CD8-positive, alpha-beta memory T cell (primary cell): ENCODE data around the gene CEP44. TPM values are rescaled to one million over a fixed set of nuclear protein-coding genes. Genes with fewer than 3 reads are reported as not detected.
A peak's percentile ranks its signal among the peaks of the same experiment; 100 is the strongest.
"Not testable (repeated sequence)": the region's sequence is repeated elsewhere in the genome, so short reads cannot be mapped to it uniquely, and the experiment has no call there.

Source experiments
- CTCF ChIA-PET: fragments of 350-600 bp; sonication (Branson Sonifier 250); formaldehyde crosslinking; loops from one replicate; lab custom pipeline; 2021; ENCODE audit warnings: antibody characterized with exemption; lab: Charles Lee
- POLR2A ChIA-PET: fragments of 350-600 bp; sonication (Branson Sonifier 250); formaldehyde crosslinking; loops from one replicate; lab custom pipeline; 2021; ENCODE audit warnings: antibody characterized with exemption; lab: Charles Lee
- DNase-seq, 5 donors: peaks; one replicate each; pipeline versions ENCODE4 v3.0.0 to v3.0.0-alpha.2; 2020 to 2022; ENCODE audit warnings: mixed read lengths in 1 of 5
- H3K27ac ChIP-seq: one replicate; pipeline ENCODE4 v1.7.0; 2013; ENCODE audit warnings: low read depth, mild to moderate bottlenecking, low read length, moderate library complexity
- H3K27me3 ChIP-seq: 2 replicates; pipeline ENCODE4 v1.7.0; 2013; ENCODE audit warnings: low read length, mild to moderate bottlenecking; ENCODE audit not compliant: insufficient read depth, poor library complexity, severe bottlenecking
- H3K36me3 ChIP-seq: 2 replicates; pipeline ENCODE4 v1.7.0; 2013; ENCODE audit warnings: mild to moderate bottlenecking, low read length, moderate library complexity; ENCODE audit not compliant: insufficient read depth
- H3K4me1 ChIP-seq: 2 replicates; pipeline ENCODE4 v1.7.0; 2013; ENCODE audit warnings: mild to moderate bottlenecking, low read length, moderate library complexity; ENCODE audit not compliant: insufficient read depth
- H3K4me3 ChIP-seq: 2 replicates; pipeline ENCODE4 v1.7.0; 2013; ENCODE audit warnings: mild to moderate bottlenecking, low read length
- H3K9me3 ChIP-seq: 2 replicates; pipeline ENCODE4 v1.7.0; 2013; ENCODE audit warnings: mild to moderate bottlenecking, low read length
- H3K27ac Mint-ChIP-seq, 8 donors: one replicate each; pipeline ENCODE4 v1.8.0; 2020 to 2021; ENCODE audit warnings: mixed read lengths in 8 of 8, mild to moderate bottlenecking in 6 of 8, inconsistent platforms in 3 of 8, moderate library complexity in 3 of 8
- H3K27me3 Mint-ChIP-seq, 2 donors: one replicate each; pipeline ENCODE4 v1.8.0; 2020 to 2021; ENCODE audit warnings: mixed read lengths in 2 of 2, mild to moderate bottlenecking in 1 of 2, moderate library complexity in 1 of 2
- H3K36me3 Mint-ChIP-seq, 3 donors: one replicate each; pipeline ENCODE4 v1.8.0; 2020 to 2021; ENCODE audit warnings: mixed read lengths in 3 of 3, inconsistent platforms in 1 of 3, mild to moderate bottlenecking in 1 of 3
- H3K4me1 Mint-ChIP-seq, 3 donors: one replicate each; pipeline ENCODE4 v1.8.0; 2020 to 2021; ENCODE audit warnings: mixed read lengths in 3 of 3, inconsistent platforms in 1 of 3, mild to moderate bottlenecking in 1 of 3
- H3K4me3 Mint-ChIP-seq, 7 donors: one replicate each; pipeline ENCODE4 v1.8.0; 2020 to 2021; ENCODE audit warnings: mixed read lengths in 7 of 7, mild to moderate bottlenecking in 6 of 7, moderate library complexity in 4 of 7, inconsistent platforms in 2 of 7
- H3K9me3 Mint-ChIP-seq, 5 donors: one replicate each; pipeline ENCODE4 v1.8.0; 2020 to 2022; ENCODE audit warnings: mixed read lengths in 5 of 5, mild to moderate bottlenecking in 3 of 5, moderate library complexity in 2 of 5, inconsistent platforms in 1 of 5
- polyA plus RNA-seq: library from polyadenylated mRNA; unstranded; fragments of 300-500 nt; fragmentation: Illumina TruSeq; gene quantifications from one replicate; pipeline ENCODE4 v1.2.3, GENCODE V29; 2021
- total RNA-seq, 2 experiments: library from RNA; stranded (reverse); gene quantifications; one replicate each; pipeline ENCODE4 v1.2.3, GENCODE V29; 2021

Gene CEP44
- total and polyA plus RNA-seq, 3 experiments from 2014 or later = 6.8 to 22.4 (median 20.4) TPM

GRCh38 chr4:174362340-174362739, 78.6 kb downstream of the CEP44 start:
- H3K36me3 ChIP-seq = no peaks in the 10 kb centered on the region
- no peaks in the 10 kb centered on the region for H3K36me3 Mint-ChIP-seq
- no peaks in the 10 kb centered on the region for H3K9me3 ChIP-seq
- peaks cover 0 to 6% (median 0%) of the 10 kb centered on the region in 3 donors for H3K4me1 Mint-ChIP-seq
- H3K4me1 ChIP-seq = no peaks in the 10 kb centered on the region
- H3K9me3 Mint-ChIP-seq = no peaks in the 10 kb centered on the region
- ChIA-PET POLR2A (no interaction called here), CTCF (interaction anchor here (0.6 kb wide), 1 partner anchor 256 kb away, joined by 3 read pairs; no protein-coding TSS in a partner anchor)
- H3K4me3 ChIP-seq = no peak overlapping the region
- H3K27ac ChIP-seq = no peak overlapping the region
- H3K27ac Mint-ChIP-seq = no peak overlapping the region
- no peak for DNase-seq
- peaks cover 3 to 13% of the 10 kb centered on the region in 2 donors for H3K27me3 Mint-ChIP-seq
- no peaks in the 10 kb centered on the region for H3K27me3 ChIP-seq
- no peak overlapping the region for H3K4me3 Mint-ChIP-seq

- H3K9me3 ChIP-seq, H3K9me3 Mint-ChIP-seq, H3K27ac ChIP-seq, H3K27ac Mint-ChIP-seq, POLR2A ChIA-PET, H3K27me3 ChIP-seq, H3K4me3 Mint-ChIP-seq, H3K27me3 Mint-ChIP-seq, DNase-seq, H3K4me1 Mint-ChIP-seq, H3K4me1 ChIP-seq, H3K36me3 Mint-ChIP-seq, H3K36me3 ChIP-seq, CTCF ChIA-PET, H3K4me3 ChIP-seq: not testable (repeated sequence)
Observed at GRCh38 chr4:174363782-174364181, 80.1 kb downstream of the CEP44 start.

GRCh38 chr4:174365018-174365587, 81.4 kb downstream of the CEP44 start:
- Histone ChIP-seq H3K4me1 (no peaks in the 10 kb centered on the region), H3K9me3 (no peaks in the 10 kb centered on the region), H3K27ac (no peak overlapping the region), H3K4me3 (no peak overlapping the region), H3K36me3 (no peaks in the 10 kb centered on the region), H3K27me3 (no peaks in the 10 kb centered on the region)
- ChIA-PET POLR2A (no interaction called here), CTCF (no interaction called here)
- no peaks in the 10 kb centered on the region for H3K36me3 Mint-ChIP-seq
- no peak overlapping the region for H3K27ac Mint-ChIP-seq
- no peaks in the 10 kb centered on the region for H3K4me1 Mint-ChIP-seq
- DNase-seq = peak in 2 of 5 donors; percentile 11 to 17
- no peaks in the 10 kb centered on the region for H3K9me3 Mint-ChIP-seq
- no peak overlapping the region for H3K4me3 Mint-ChIP-seq
- H3K27me3 Mint-ChIP-seq = peaks cover under 1 to 2% of the 10 kb centered on the region in 2 donors

GRCh38 chr4:174369985-174370384, 86.3 kb downstream of the CEP44 start:
- peaks cover 0 to 2% (median 0%) of the 10 kb centered on the region in 5 donors for H3K9me3 Mint-ChIP-seq
- no peaks in the 10 kb centered on the region for H3K9me3 ChIP-seq
- no peaks in the 10 kb centered on the region for H3K36me3 Mint-ChIP-seq
- no peak for DNase-seq
- no peak overlapping the region for H3K27ac Mint-ChIP-seq
- no peak overlapping the region for H3K27ac ChIP-seq
- no peaks in the 10 kb centered on the region for H3K4me1 Mint-ChIP-seq
- H3K27me3 ChIP-seq = no peaks in the 10 kb centered on the region
- H3K27me3 Mint-ChIP-seq = peaks cover 0 to 5% of the 10 kb centered on the region in 2 donors
- CTCF ChIA-PET = no interaction called here
- H3K36me3 ChIP-seq = no peaks in the 10 kb centered on the region
- H3K4me3 Mint-ChIP-seq = no peak overlapping the region
- POLR2A ChIA-PET = no interaction called here
- H3K4me1 ChIP-seq = no peaks in the 10 kb centered on the region
- no peak overlapping the region for H3K4me3 ChIP-seq

- H3K4me1 ChIP-seq = no peaks in the 10 kb centered on the region
- H3K27ac Mint-ChIP-seq = no peak overlapping the region
- CTCF ChIA-PET = no interaction called here
- no peaks in the 10 kb centered on the region for H3K36me3 Mint-ChIP-seq
- no peaks in the 10 kb centered on the region for H3K27me3 ChIP-seq
- POLR2A ChIA-PET = no interaction called here
- no peaks in the 10 kb centered on the region for H3K9me3 ChIP-seq
- H3K4me3 ChIP-seq = no peak overlapping the region
- DNase-seq = no peak
- H3K4me1 Mint-ChIP-seq = no peaks in the 10 kb centered on the region
- H3K9me3 Mint-ChIP-seq = peaks cover 0 to 2% (median 0%) of the 10 kb centered on the region in 5 donors
- no peak overlapping the region for H3K4me3 Mint-ChIP-seq
- H3K27me3 Mint-ChIP-seq = peaks cover 5 to 8% of the 10 kb centered on the region in 2 donors
- no peak overlapping the region for H3K27ac ChIP-seq
- no peaks in the 10 kb centered on the region for H3K36me3 ChIP-seq
Observed at GRCh38 chr4:174373821-174374220, 90.1 kb downstream of the CEP44 start.

GRCh38 chr4:174375422-174375821, 91.7 kb downstream of the CEP44 start:
- Histone ChIP-seq H3K36me3 (no peaks in the 10 kb centered on the region), H3K4me3 (no peak overlapping the region), H3K9me3 (no peaks in the 10 kb centered on the region), H3K27me3 (no peaks in the 10 kb centered on the region), H3K4me1 (no peaks in the 10 kb centered on the region), H3K27ac (no peak overlapping the region)
- CTCF ChIA-PET = no interaction called here
- H3K36me3 Mint-ChIP-seq = no peaks in the 10 kb centered on the region
- H3K4me3 Mint-ChIP-seq = no peak overlapping the region
- H3K9me3 Mint-ChIP-seq = peaks cover 0 to 2% (median 0%) of the 10 kb centered on the region in 5 donors
- H3K4me1 Mint-ChIP-seq = no peaks in the 10 kb centered on the region
- no peak for DNase-seq
- H3K27ac Mint-ChIP-seq = no peak overlapping the region
- POLR2A ChIA-PET = no interaction called here
- peaks cover 8% of the 10 kb centered on the region in 2 donors for H3K27me3 Mint-ChIP-seq

GRCh38 chr4:174377613-174378012, 93.9 kb downstream of the CEP44 start:
- H3K4me1 ChIP-seq = no peaks in the 10 kb centered on the region
- H3K27ac Mint-ChIP-seq = no peak overlapping the region
- CTCF ChIA-PET = no interaction called here
- POLR2A ChIA-PET = no interaction called here
- DNase-seq = no peak
- H3K4me3 Mint-ChIP-seq = no peak overlapping the region
- no peaks in the 10 kb centered on the region for H3K9me3 ChIP-seq
- no peaks in the 10 kb centered on the region for H3K4me1 Mint-ChIP-seq
- H3K9me3 Mint-ChIP-seq = peaks cover 0 to 2% (median 0%) of the 10 kb centered on the region in 5 donors
- no peaks in the 10 kb centered on the region for H3K36me3 Mint-ChIP-seq
- H3K27me3 Mint-ChIP-seq = peaks cover 8% of the 10 kb centered on the region in 2 donors
- no peak overlapping the region for H3K4me3 ChIP-seq
- no peaks in the 10 kb centered on the region for H3K27me3 ChIP-seq
- H3K36me3 ChIP-seq = no peaks in the 10 kb centered on the region
- no peak overlapping the region for H3K27ac ChIP-seq

- Histone ChIP-seq H3K27ac (no peak overlapping the region), H3K4me3 (no peak overlapping the region), H3K4me1 (no peaks in the 10 kb centered on the region), H3K27me3 (no peaks in the 10 kb centered on the region), H3K9me3 (no peaks in the 10 kb centered on the region), H3K36me3 (no peaks in the 10 kb centered on the region)
- POLR2A ChIA-PET = no interaction called here
- Mint-ChIP-seq H3K4me1 (no peaks in the 10 kb centered on the region), H3K9me3 (peaks cover 0 to 2% (median 0%) of the 10 kb centered on the region in 5 donors), H3K4me3 (no peak overlapping the region), H3K36me3 (no peaks in the 10 kb centered on the region), H3K27me3 (peaks cover 5 to 8% of the 10 kb centered on the region in 2 donors), H3K27ac (no peak overlapping the region)
- DNase-seq = no peak
- CTCF ChIA-PET = no interaction called here
Observed at GRCh38 chr4:174378951-174379350, 95.2 kb downstream of the CEP44 start.
